ENCODE data around the gene ARFGEF2.

ARFGEF2 gene

DNA sequence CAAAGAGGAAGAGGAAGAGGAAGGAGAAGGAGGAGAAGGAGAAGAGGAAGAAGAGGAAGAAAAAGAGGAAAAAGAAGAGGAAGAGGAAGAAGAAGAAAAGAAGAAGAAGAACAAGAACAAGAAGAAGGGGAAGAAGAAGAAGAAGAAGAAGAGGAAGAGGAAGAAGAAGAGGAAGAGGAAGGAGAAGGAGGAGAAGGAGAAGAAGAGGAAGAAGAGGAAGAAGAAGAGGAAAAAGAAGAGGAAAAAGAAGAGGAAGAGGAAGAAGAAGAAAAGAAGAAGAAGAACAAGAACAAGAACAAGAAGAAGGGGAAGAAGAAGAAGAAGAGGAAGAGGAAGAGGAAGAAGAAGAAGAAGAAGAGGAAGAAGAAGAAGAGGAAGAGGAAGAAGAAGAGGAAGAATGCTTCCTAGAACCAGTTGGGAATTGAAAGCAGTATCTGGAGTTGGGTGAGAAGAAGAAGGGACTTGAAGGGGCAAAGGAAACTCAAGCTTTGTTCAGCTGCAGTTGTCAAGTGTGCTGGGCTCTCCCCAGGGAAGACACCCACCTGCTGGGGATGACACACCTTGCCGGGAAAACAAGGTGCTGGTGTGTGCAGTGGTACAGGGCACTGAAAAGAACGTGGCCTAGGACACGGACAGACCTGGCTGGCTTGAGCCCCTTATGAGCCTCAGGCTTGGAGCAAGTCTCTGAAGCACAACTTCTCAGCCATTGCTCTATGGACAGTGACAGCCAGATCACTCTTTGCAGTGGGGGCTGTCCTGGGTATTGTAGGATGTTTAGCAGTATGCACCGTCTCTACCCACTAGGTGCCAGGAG, 30.1 kb upstream of the ARFGEF2 start:
- no peak for TF ChIP-seq ZFX (IDR thresholded peaks at IDR 0.05; ENCODE audit: borderline replicate concordance)
- TF ChIP-seq, protein P1, sequence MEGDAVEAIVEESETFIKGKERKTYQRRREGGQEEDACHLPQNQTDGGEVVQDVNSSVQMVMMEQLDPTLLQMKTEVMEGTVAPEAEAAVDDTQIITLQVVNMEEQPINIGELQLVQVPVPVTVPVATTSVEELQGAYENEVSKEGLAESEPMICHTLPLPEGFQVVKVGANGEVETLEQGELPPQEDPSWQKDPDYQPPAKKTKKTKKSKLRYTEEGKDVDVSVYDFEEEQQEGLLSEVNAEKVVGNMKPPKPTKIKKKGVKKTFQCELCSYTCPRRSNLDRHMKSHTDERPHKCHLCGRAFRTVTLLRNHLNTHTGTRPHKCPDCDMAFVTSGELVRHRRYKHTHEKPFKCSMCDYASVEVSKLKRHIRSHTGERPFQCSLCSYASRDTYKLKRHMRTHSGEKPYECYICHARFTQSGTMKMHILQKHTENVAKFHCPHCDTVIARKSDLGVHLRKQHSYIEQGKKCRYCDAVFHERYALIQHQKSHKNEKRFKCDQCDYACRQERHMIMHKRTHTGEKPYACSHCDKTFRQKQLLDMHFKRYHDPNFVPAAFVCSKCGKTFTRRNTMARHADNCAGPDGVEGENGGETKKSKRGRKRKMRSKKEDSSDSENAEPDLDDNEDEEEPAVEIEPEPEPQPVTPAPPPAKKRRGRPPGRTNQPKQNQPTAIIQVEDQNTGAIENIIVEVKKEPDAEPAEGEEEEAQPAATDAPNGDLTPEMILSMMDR (IDR thresholded peaks at IDR 0.05) = no peak
- H3K27ac ChIP-seq = no peak overlapping the region

DNA sequence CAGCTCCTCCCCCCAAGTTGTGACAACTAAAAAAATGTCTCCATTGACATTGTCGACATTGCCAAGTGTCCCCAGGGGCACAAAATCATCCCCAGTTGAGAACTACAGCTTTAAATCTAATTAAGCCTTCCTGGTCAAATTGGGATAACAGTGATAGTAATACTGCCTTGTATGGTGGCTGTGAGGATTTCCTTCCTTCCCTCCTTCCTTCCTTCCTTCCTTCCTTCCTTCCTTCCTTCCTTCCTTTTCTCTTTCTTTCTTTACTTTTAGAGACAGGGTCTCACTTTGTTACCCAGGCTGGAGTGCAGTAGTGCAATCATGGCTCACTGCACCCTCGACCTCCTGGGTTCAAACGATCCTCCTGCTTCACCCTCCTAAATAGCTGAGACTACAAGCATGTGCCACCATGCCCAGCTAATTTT, 29.5 kb upstream of the ARFGEF2 start:
- no peak overlapping the region for H3K27ac ChIP-seq

GRCh38 chr20:48892891-48893290, 28.6 kb upstream of the ARFGEF2 start:
- no peak for TF ChIP-seq ZFX (IDR thresholded peaks at IDR 0.05; ENCODE audit: borderline replicate concordance)
- TF ChIP-seq, protein P1 (IDR thresholded peaks at IDR 0.05) = no peak
- no peak overlapping the region for H3K27ac ChIP-seq

More for the DNA sequence above, 29.5 kb upstream of the ARFGEF2 start:
- TF ChIP-seq ZFX (IDR thresholded peaks at IDR 0.05; ENCODE audit: borderline replicate concordance) = no peak
- TF ChIP-seq, protein P1 (IDR thresholded peaks at IDR 0.05) = no peak

- H3K27ac ChIP-seq = no peak overlapping the region
- no peak for TF ChIP-seq ZFX (IDR thresholded peaks at IDR 0.05; ENCODE audit: borderline replicate concordance)
Measured at GRCh38 chr20:48893374-48893773, 28.1 kb upstream of the ARFGEF2 start.

GRCh38 chr20:48897305-48898010, 24.1 kb upstream of the ARFGEF2 start:
- TF ChIP-seq, protein P1 (IDR thresholded peaks at IDR 0.05) = no peak
- no peak for TF ChIP-seq ZFX (IDR thresholded peaks at IDR 0.05; ENCODE audit: borderline replicate concordance)
- no peak overlapping the region for H3K27ac ChIP-seq

GRCh38 chr20:48898210-48898609, 23.3 kb upstream of the ARFGEF2 start:
- no peak overlapping the region for H3K27ac ChIP-seq
- TF ChIP-seq, protein P1 (IDR thresholded peaks at IDR 0.05) = no peak
- TF ChIP-seq ZFX (IDR thresholded peaks at IDR 0.05; ENCODE audit: borderline replicate concordance) = no peak

- H3K27ac ChIP-seq = no peak overlapping the region
- TF ChIP-seq ZFX (IDR thresholded peaks at IDR 0.05; ENCODE audit: borderline replicate concordance) = no peak
- TF ChIP-seq, protein P1 (IDR thresholded peaks at IDR 0.05) = no peak
Measured at GRCh38 chr20:48898896-48899530, 22.5 kb upstream of the ARFGEF2 start.
